Uterus (tissue), 4 donors: ENCODE results near the gene CAPN9. TPM values are rescaled to one million over a fixed set of nuclear protein-coding genes. Genes with fewer than 3 reads are reported as not detected.

Source experiments
- DNase-seq, 2 donors: peaks; one replicate each; pipeline ENCODE4 v3.0.0-alpha.2; 2019 to 2020
- H3K27ac ChIP-seq, 2 donors: fragments of 200-600 bp; sonication (generic); 1 replicate in 1 of 2; 2 replicates in 1 of 2; pipeline ENCODE4 v1.5.1; 2016 to 2018
- H3K27me3 ChIP-seq, 2 donors: fragments of 200-600 bp; sonication (generic); one replicate each; pipeline ENCODE4 v1.5.1; 2018 to 2019; ENCODE audit warnings: control low read depth in 1 of 2
- H3K36me3 ChIP-seq, 2 donors: fragments of 200-600 bp; sonication (generic); one replicate each; pipeline ENCODE4 v1.5.1; 2019; ENCODE audit warnings: control low read depth in 1 of 2
- H3K4me1 ChIP-seq, 2 donors: fragments of 200-600 bp; sonication (generic); one replicate each; pipeline ENCODE4 v1.5.1; 2018 to 2019; ENCODE audit warnings: control low read depth in 1 of 2
- H3K4me3 ChIP-seq, 2 donors: fragments of 200-600 bp; sonication (generic); 1 replicate in 1 of 2; 2 replicates in 1 of 2; pipeline ENCODE4 v1.5.1; 2018 to 2019; ENCODE audit warnings: mild to moderate bottlenecking in 1 of 2
- H3K9me3 ChIP-seq, 2 donors: fragments of 200-600 bp; sonication (generic); one replicate each; pipeline ENCODE4 v1.5.1; 2019; ENCODE audit warnings: control low read depth in 1 of 2
- POLR2A ChIP-seq, 2 donors: fragments of 450-650 bp; IDR thresholded peaks; one replicate each; pipeline ENCODE4 v1.6.1; 2016; ENCODE audit warnings: antibody characterized with exemption in 2 of 2, mild to moderate bottlenecking in 1 of 2, moderate library complexity in 1 of 2
- intact Hi-C: fragments of 100-400 bp; cut with DNase I; formaldehyde crosslinking; loops from one replicate; pipeline ENCODE4 v1.15.1; 2023; ENCODE audit warnings: low total_unique reads
- total RNA-seq, 4 donors: library from RNA; depleted of rRNA in 3 of 4; stranded (reverse); fragments of >200 nt in 3 of 4; gene quantifications; one replicate each; pipeline versions ENCODE4 v1.1.0 to v1.2.4, GENCODE V29; 2014 to 2023
- TF ChIP-seq, protein P1 (sequence below), 4 experiments: fragments of 200-600 bp in 2 of 4; fragments of 450-650 bp in 2 of 4; sonication (generic) in 2 of 4; IDR thresholded peaks; one replicate each; pipeline ENCODE4 v1.5.1; 2016 to 2019; ENCODE audit warnings: antibody characterized with exemption in 4 of 4, mild to moderate bottlenecking in 2 of 4, moderate library complexity in 1 of 4
- donor health status: DM: yes; HTN: yes; CAD: no.

The CAPN9 gene
- total RNA-seq, 4 donors from 2014 or later: 0.41 TPM; not detected in 3

DNA sequence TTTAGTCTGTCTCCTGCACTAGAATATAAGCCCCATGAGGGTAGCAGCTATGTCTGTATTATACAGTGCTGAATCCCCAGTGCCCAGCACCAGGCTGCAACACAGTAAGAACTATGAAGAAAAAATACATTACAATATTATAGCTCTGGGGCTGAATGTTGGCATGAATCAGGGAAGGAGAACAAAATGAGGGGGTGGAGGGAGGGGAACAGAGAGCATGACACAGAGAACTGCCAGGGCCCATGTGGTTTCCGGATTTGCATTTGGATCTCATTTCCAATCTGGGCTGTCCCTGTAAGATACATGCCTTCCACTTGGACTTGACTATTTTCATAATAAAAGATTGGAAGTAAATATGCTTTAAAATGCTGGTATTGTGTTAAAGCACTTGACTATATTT, 85.3 kb downstream of the CAPN9 start:
- intact Hi-C loops: no loop called here
- Histone ChIP-seq H3K4me1 (peaks cover 0 to 5% of the 10 kb centered on the region in 2 donors), H3K36me3 (no peaks in the 10 kb centered on the region), H3K9me3 (no peaks in the 10 kb centered on the region), H3K4me3 (no peak overlapping the region), H3K27ac (no peak overlapping the region), H3K27me3 (no peaks in the 10 kb centered on the region)
- no peak for DNase-seq
- TF ChIP-seq, protein P1, sequence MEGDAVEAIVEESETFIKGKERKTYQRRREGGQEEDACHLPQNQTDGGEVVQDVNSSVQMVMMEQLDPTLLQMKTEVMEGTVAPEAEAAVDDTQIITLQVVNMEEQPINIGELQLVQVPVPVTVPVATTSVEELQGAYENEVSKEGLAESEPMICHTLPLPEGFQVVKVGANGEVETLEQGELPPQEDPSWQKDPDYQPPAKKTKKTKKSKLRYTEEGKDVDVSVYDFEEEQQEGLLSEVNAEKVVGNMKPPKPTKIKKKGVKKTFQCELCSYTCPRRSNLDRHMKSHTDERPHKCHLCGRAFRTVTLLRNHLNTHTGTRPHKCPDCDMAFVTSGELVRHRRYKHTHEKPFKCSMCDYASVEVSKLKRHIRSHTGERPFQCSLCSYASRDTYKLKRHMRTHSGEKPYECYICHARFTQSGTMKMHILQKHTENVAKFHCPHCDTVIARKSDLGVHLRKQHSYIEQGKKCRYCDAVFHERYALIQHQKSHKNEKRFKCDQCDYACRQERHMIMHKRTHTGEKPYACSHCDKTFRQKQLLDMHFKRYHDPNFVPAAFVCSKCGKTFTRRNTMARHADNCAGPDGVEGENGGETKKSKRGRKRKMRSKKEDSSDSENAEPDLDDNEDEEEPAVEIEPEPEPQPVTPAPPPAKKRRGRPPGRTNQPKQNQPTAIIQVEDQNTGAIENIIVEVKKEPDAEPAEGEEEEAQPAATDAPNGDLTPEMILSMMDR (IDR thresholded peaks at IDR 0.05): no peak
- TF ChIP-seq POLR2A (IDR thresholded peaks at IDR 0.05): no peak

DNA sequence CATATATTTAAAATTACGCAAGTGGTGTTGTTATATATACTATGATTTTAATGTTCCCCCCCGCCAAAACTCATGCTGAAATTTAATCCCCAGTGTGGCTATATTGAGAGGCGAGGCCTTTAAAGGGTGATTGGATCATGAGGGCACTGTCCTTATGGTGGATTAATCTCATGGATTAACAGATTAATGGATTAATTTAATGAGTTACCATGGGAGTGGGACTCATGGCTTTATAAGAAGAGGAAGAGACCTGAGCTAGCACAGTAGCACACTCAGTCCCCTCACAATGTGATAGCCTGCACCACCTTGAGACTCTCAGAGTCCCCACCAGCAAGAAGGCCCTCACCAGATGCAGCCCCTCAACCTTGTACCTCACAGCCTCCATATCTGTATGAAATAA, 86.3 kb downstream of the CAPN9 start:
- H3K9me3 ChIP-seq: no peaks in the 10 kb centered on the region
- H3K27me3 ChIP-seq: no peaks in the 10 kb centered on the region
- no peak overlapping the region for H3K4me3 ChIP-seq
- DNase-seq: no peak
- H3K4me1 ChIP-seq: peaks cover 0 to 5% of the 10 kb centered on the region in 2 donors
- no peaks in the 10 kb centered on the region for H3K36me3 ChIP-seq
- no peak overlapping the region for H3K27ac ChIP-seq
- no peak for TF ChIP-seq POLR2A (IDR thresholded peaks at IDR 0.05)
- TF ChIP-seq, protein P1 (IDR thresholded peaks at IDR 0.05): no peak
- intact Hi-C loops: no loop called here

- no peak overlapping the region for H3K27ac ChIP-seq
- peaks cover 0 to 5% of the 10 kb centered on the region in 2 donors for H3K4me1 ChIP-seq
- TF ChIP-seq POLR2A (IDR thresholded peaks at IDR 0.05): no peak
- TF ChIP-seq, protein P1 (IDR thresholded peaks at IDR 0.05): no peak
- H3K4me3 ChIP-seq: no peak overlapping the region
- H3K9me3 ChIP-seq: no peaks in the 10 kb centered on the region
- DNase-seq: no peak
- H3K36me3 ChIP-seq: no peaks in the 10 kb centered on the region
- intact Hi-C loops: no loop called here
- H3K27me3 ChIP-seq: no peaks in the 10 kb centered on the region
Measured at GRCh38 chr1:230834292-230834691, 87.1 kb downstream of the CAPN9 start.

DNA sequence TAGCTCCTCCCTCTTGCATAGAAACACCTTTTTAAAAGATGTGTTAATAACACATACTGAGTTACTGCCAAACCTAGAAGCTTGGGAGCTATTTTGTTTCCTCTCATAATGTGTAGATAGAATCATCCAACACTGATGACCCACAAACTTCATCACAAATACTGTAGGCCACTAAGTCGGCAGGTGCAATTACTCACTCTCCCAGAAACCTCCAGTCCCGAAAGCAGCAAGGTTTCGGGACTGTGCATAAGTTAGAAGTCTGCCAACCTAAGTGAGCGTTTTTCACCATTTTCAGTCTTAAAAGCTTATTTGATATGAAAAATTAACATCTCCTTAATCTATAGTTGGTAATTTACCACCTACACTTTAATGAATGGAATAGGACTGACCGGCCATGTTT, 89.2 kb downstream of the CAPN9 start:
- H3K36me3 ChIP-seq: no peaks in the 10 kb centered on the region
- no peaks in the 10 kb centered on the region for H3K27me3 ChIP-seq
- intact Hi-C loops: no loop called here
- no peak overlapping the region for H3K27ac ChIP-seq
- no peaks in the 10 kb centered on the region for H3K9me3 ChIP-seq
- DNase-seq: no peak
- no peak for TF ChIP-seq POLR2A (IDR thresholded peaks at IDR 0.05)
- TF ChIP-seq, protein P1 (IDR thresholded peaks at IDR 0.05): no peak
- H3K4me3 ChIP-seq: no peak overlapping the region
- H3K4me1 ChIP-seq: peaks cover 0 to 1% of the 10 kb centered on the region in 2 donors

- no peak overlapping the region for H3K27ac ChIP-seq
- no peaks in the 10 kb centered on the region for H3K4me1 ChIP-seq
- H3K27me3 ChIP-seq: no peaks in the 10 kb centered on the region
- intact Hi-C loops: no loop called here
- no peak for DNase-seq
- no peaks in the 10 kb centered on the region for H3K36me3 ChIP-seq
- H3K9me3 ChIP-seq: no peaks in the 10 kb centered on the region
- no peak overlapping the region for H3K4me3 ChIP-seq
- TF ChIP-seq, protein P1 (IDR thresholded peaks at IDR 0.05): no peak
- no peak for TF ChIP-seq POLR2A (IDR thresholded peaks at IDR 0.05)
Measured at GRCh38 chr1:230836793-230837192, 89.6 kb downstream of the CAPN9 start.
